Activated CD4-positive, alpha-beta T cell treated with anti-CD3 and anti-CD28 coated beads, Interleukin-2, amount 10 ng/mL, durations not matched to agents 7 days and 5 days (primary cell): Measurements from ENCODE around the gene COL11A2. TPM values are rescaled to one million over a fixed set of nuclear protein-coding genes. Genes with fewer than 3 reads are reported as not detected.

Experiments used
- CTCF ChIA-PET: fragments of 350-600 bp; sonication (Branson Sonifier 250); formaldehyde crosslinking; loops from one replicate; lab custom pipeline; 2021; ENCODE audit warnings: antibody characterized with exemption; lab: Charles Lee
- POLR2A ChIA-PET: fragments of 350-600 bp; sonication (Branson Sonifier 250); formaldehyde crosslinking; loops from one replicate; lab custom pipeline; 2021; ENCODE audit warnings: antibody characterized with exemption; lab: Charles Lee
- DNase-seq: peaks from one replicate; pipeline ENCODE4 v3.0.0-alpha.2; 2020
- H3K27ac Mint-ChIP-seq: one replicate; pipeline ENCODE4 v1.8.0; 2021; ENCODE audit warnings: mild to moderate bottlenecking, moderate library complexity, mixed read lengths
- H3K27me3 Mint-ChIP-seq: one replicate; pipeline ENCODE4 v1.8.0; 2021; ENCODE audit warnings: mixed read lengths
- H3K36me3 Mint-ChIP-seq: one replicate; pipeline ENCODE4 v1.8.0; 2021; ENCODE audit warnings: low read depth, mixed read lengths
- H3K4me1 Mint-ChIP-seq: one replicate; pipeline ENCODE4 v1.8.0; 2021; ENCODE audit warnings: mixed read lengths
- H3K4me3 Mint-ChIP-seq: one replicate; pipeline ENCODE4 v1.8.0; 2021; ENCODE audit warnings: mild to moderate bottlenecking, moderate library complexity, mixed read lengths
- H3K9me3 Mint-ChIP-seq: one replicate; pipeline ENCODE4 v1.8.0; 2021; ENCODE audit warnings: mixed read lengths
- total RNA-seq, 2 experiments: library from RNA; stranded (reverse); gene quantifications; one replicate each; pipeline ENCODE4 v1.2.3, GENCODE V29; 2021

COL11A2 gene
- total RNA-seq, 2 experiments from 2014 or later: 1.3 to 1.4 TPM

DNA sequence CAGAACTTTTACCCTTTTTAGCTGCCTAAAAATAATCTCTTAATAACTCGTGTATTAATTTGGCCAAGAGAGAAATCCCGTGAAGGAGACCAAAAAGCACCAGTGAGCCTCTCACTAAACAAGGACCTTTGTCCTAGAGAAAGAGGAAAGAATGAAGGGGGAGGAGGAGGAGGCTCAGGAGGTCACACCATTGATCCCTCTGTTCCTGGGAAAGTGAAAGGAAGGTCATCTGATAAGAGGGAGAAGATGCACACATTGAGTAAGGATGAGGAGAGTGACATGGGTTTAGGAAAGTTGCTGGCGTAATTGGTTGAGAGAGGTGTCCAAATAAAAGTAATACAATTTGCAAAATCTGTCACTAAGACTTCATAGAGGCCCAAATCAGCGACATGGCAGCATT lies 67.3 kb downstream of the COL11A2 start:
- H3K4me3 Mint-ChIP-seq: no peak overlapping the region
- CTCF ChIA-PET: interaction anchor here (1.0 to 3.0 kb wide), 8 partner anchors 11 to 124 kb away, joined by 3 to 17 read pairs (median 4); no protein-coding TSS in a partner anchor
- POLR2A ChIA-PET: interaction anchor here (0.6 kb wide), 1 partner anchor 1112 kb away, joined by 4 read pairs; the partner anchor contains the start of gene HMGA1
- peaks cover 11% of the 10 kb centered on the region for H3K4me1 Mint-ChIP-seq
- peaks cover 12% of the 10 kb centered on the region for H3K27me3 Mint-ChIP-seq
- H3K27ac Mint-ChIP-seq: no peak overlapping the region
- no peak for DNase-seq
- H3K36me3 Mint-ChIP-seq: peaks cover 2% of the 10 kb centered on the region
- peaks cover 10% of the 10 kb centered on the region for H3K9me3 Mint-ChIP-seq

- no peak for DNase-seq
- Mint-ChIP-seq H3K4me3 (no peak overlapping the region), H3K9me3 (peaks cover 10% of the 10 kb centered on the region), H3K27me3 (peaks cover 15% of the 10 kb centered on the region), H3K27ac (no peak overlapping the region), H3K4me1 (peaks cover 11% of the 10 kb centered on the region), H3K36me3 (peaks cover 2% of the 10 kb centered on the region)
- CTCF ChIA-PET: interaction anchor here (1.0 to 3.0 kb wide), 8 partner anchors 10 to 124 kb away, joined by 3 to 17 read pairs (median 4); no protein-coding TSS in a partner anchor
- POLR2A ChIA-PET: interaction anchor here (0.6 kb wide), 1 partner anchor 1112 kb away, joined by 4 read pairs; the partner anchor contains the start of gene HMGA1
Measured at GRCh38 chr6:33124525-33124901, 67.8 kb downstream of the COL11A2 start.

GRCh38 chr6:33123732-33124524 lies 68.3 kb downstream of the COL11A2 start:
- H3K9me3 Mint-ChIP-seq: peaks cover 10% of the 10 kb centered on the region
- H3K27me3 Mint-ChIP-seq: peaks cover 20% of the 10 kb centered on the region
- peaks cover 10% of the 10 kb centered on the region for H3K4me1 Mint-ChIP-seq
- no peak overlapping the region for H3K27ac Mint-ChIP-seq
- DNase-seq: peak; percentile 50
- ChIA-PET CTCF (interaction anchor here (1.0 to 3.0 kb wide), 8 partner anchors 10 to 125 kb away, joined by 3 to 17 read pairs (median 4); no protein-coding TSS in a partner anchor), POLR2A (no interaction called here)
- H3K4me3 Mint-ChIP-seq: no peak overlapping the region
- H3K36me3 Mint-ChIP-seq: peaks cover 2% of the 10 kb centered on the region

GRCh38 chr6:33123181-33123580 lies 69.1 kb downstream of the COL11A2 start:
- peaks cover 4% of the 10 kb centered on the region for H3K4me1 Mint-ChIP-seq
- CTCF ChIA-PET: interaction anchor here (3.0 kb wide), 1 partner anchor 125 kb away, joined by 17 read pairs; no protein-coding TSS in a partner anchor
- POLR2A ChIA-PET: no interaction called here

GRCh38 chr6:33120001-33120400 lies 72.3 kb downstream of the COL11A2 start:
- CTCF ChIA-PET: interaction anchor here (1.0 to 3.6 kb wide), 4 partner anchors 16 to 128 kb away, joined by 3 to 30 read pairs (median 4); no protein-coding TSS in a partner anchor
- Mint-ChIP-seq H3K27me3 (peaks cover 55% of the 10 kb centered on the region), H3K4me1 (peaks cover 10% of the 10 kb centered on the region), H3K4me3 (no peak overlapping the region), H3K9me3 (peaks cover 10% of the 10 kb centered on the region), H3K36me3 (peaks cover 2% of the 10 kb centered on the region), H3K27ac (no peak overlapping the region)
- POLR2A ChIA-PET: no interaction called here
- no peak for DNase-seq

More at GRCh38 chr6:33123181-33123580, 69.1 kb downstream of the COL11A2 start:
- Mint-ChIP-seq H3K27ac (no peak overlapping the region), H3K27me3 (peaks cover 25% of the 10 kb centered on the region), H3K9me3 (peaks cover 10% of the 10 kb centered on the region), H3K36me3 (peaks cover 2% of the 10 kb centered on the region), H3K4me3 (no peak overlapping the region)
- no peak for DNase-seq

DNA sequence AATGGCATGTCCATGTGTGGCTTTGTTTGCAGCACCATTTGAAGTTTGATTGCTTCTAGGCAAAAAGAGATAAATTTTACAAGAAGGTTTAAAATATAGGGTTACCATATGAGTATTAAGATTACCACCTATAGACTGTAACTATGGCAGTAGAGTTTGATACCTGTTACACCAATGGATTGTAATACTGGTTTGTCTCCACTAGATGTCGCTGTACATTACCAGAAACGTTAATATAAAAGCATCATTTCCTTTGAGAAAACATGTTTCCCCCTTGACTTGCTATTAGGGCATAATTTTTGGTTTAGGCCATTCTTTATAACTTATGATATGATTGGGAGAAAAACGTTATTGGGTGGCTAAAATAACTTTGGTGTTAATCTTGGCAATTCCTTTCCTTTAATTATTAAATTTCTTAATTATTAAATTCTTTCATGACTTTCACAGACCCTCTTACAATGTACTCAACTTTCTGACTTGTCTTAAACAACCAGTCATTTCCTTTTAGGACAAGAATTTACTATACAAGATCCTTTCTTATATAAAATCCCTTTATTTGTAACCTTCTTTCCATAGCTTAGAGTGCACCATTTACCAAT lies 73.6 kb downstream of the COL11A2 start:
- POLR2A ChIA-PET: no interaction called here
- H3K27me3 Mint-ChIP-seq: peaks cover 63% of the 10 kb centered on the region

GRCh38 chr6:33117811-33118277 lies 74.4 kb downstream of the COL11A2 start:
- H3K36me3 Mint-ChIP-seq: no peaks in the 10 kb centered on the region
- H3K4me1 Mint-ChIP-seq: peaks cover 10% of the 10 kb centered on the region
- POLR2A ChIA-PET: no interaction called here
- peaks cover 69% of the 10 kb centered on the region for H3K27me3 Mint-ChIP-seq
- DNase-seq: no peak
- no peak overlapping the region for H3K27ac Mint-ChIP-seq
- H3K9me3 Mint-ChIP-seq: no peaks in the 10 kb centered on the region
- CTCF ChIA-PET: interaction anchor here (0.7 to 1.1 kb wide), 2 partner anchors 86 to 130 kb away, joined by 3 to 4 read pairs; no protein-coding TSS in a partner anchor
- no peak overlapping the region for H3K4me3 Mint-ChIP-seq

More for the DNA sequence above, 73.6 kb downstream of the COL11A2 start:
- H3K9me3 Mint-ChIP-seq: peaks cover 4% of the 10 kb centered on the region
- H3K4me3 Mint-ChIP-seq: no peak overlapping the region
- H3K27ac Mint-ChIP-seq: no peak overlapping the region
- H3K36me3 Mint-ChIP-seq: no peaks in the 10 kb centered on the region
- CTCF ChIA-PET: interaction anchor here (3.6 kb wide), 1 partner anchor 130 kb away, joined by 30 read pairs; no protein-coding TSS in a partner anchor
- H3K4me1 Mint-ChIP-seq: peaks cover 10% of the 10 kb centered on the region
- DNase-seq: peak; percentile 63

DNA sequence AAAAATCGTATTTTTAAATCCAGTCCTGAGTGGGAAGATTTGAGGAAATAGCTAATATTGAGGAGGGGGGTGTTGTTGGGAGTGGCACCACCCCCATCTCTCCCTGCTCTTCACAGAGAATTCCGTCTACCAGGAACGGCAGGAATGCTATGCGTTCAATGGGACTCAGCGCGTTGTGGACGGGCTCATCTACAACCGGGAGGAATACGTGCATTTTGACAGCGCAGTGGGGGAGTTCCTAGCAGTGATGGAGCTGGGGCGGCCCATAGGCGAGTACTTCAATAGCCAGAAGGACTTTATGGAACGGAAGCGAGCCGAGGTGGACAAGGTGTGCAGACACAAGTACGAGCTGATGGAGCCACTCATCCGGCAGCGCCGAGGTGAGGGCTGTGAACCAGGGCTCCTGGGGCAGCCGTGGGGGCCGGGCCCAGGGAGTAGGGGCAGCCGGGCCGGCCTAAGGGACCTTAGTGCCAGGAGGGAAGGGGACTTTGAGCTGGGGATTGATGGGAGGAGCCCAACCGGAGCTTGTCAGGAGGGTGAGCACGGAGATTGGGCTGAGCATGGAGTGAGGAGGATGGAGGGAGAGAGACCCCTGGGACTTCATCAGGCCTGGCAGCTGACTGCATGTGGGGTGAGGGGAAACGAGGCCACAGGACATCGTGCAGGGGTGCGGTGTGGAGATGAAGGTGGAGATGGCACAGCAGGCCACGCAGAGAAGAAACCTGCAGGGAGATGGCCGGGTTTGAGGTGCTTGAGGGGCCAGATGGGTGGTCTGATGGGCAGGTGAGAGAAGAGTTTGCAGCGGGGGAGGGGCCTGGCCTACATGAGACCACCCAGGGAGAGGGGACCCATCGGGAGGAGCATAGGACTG lies 75.2 kb downstream of the COL11A2 start:
- Mint-ChIP-seq H3K27me3 (peaks cover 73% of the 10 kb centered on the region), H3K4me3 (no peak overlapping the region), H3K9me3 (no peaks in the 10 kb centered on the region), H3K27ac (no peak overlapping the region), H3K36me3 (no peaks in the 10 kb centered on the region), H3K4me1 (peaks cover 10% of the 10 kb centered on the region)
- CTCF ChIA-PET: interaction anchor here (0.7 to 1.1 kb wide), 3 partner anchors 9 to 131 kb away, joined by 3 to 4 read pairs (median 3); no protein-coding TSS in a partner anchor
- no peak for DNase-seq
- POLR2A ChIA-PET: no interaction called here

- Mint-ChIP-seq H3K36me3 (no peaks in the 10 kb centered on the region), H3K4me1 (peaks cover 10% of the 10 kb centered on the region), H3K9me3 (no peaks in the 10 kb centered on the region), H3K4me3 (no peak overlapping the region), H3K27ac (no peak overlapping the region), H3K27me3 (peaks cover 72% of the 10 kb centered on the region)
- POLR2A ChIA-PET: interaction anchor here (0.7 kb wide), 1 partner anchor 106 kb away, joined by 3 read pairs; no protein-coding TSS in a partner anchor
- CTCF ChIA-PET: interaction anchor here (1.0 to 1.1 kb wide), 2 partner anchors 10 to 132 kb away, joined by 3 read pairs; no protein-coding TSS in a partner anchor
- DNase-seq: no peak
Measured at GRCh38 chr6:33116417-33116816, 75.8 kb downstream of the COL11A2 start.

DNA sequence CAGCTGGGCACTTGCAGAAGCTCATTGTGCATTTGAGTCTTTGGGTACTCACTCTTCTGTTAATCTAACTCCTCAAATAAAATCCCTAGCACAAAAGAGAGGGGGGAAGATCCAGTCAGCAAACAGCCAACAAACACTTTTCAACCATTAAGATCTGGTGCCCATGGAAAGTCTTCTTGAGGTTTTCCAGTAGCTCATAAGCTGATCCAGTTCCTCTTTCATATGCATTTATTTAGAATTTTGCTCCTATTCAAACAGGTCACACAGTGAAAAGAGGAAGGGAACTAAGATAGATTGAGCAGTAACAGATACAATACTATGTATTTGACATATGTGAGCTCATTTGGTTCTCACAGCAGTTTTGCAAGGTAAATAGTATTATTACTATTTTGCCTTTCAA lies 77.9 kb downstream of the COL11A2 start:
- DNase-seq: no peak

DNA sequence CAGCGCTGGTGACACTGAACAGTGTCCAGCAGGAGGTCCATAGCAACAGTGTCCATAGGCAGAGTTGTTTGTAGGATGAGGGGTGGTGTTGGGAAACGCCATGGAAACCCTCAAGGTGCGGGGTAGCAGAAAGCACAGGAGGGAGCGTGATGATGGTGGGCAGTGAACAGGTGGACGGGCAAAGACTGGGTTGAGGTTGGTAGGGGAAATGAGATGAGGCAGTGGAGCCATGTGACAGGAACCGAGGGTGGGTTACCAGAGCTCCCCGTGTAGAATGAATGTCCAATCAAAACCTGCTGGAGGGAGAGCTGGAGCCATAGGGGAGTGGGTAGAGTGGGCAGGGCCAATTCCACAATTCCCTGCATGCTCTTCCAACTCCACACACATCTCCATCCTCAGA lies 78.5 kb downstream of the COL11A2 start:
- Mint-ChIP-seq H3K27me3 (peaks cover 76% of the 10 kb centered on the region), H3K9me3 (no peaks in the 10 kb centered on the region), H3K27ac (no peak overlapping the region), H3K4me3 (no peak overlapping the region), H3K36me3 (no peaks in the 10 kb centered on the region), H3K4me1 (peaks cover 10% of the 10 kb centered on the region)
- DNase-seq: no peak
- ChIA-PET CTCF (interaction anchor here (0.6 to 0.8 kb wide), 2 partner anchors 11 to 39 kb away, joined by 4 to 5 read pairs; no protein-coding TSS in a partner anchor), POLR2A (no interaction called here)

More for the DNA sequence above, 77.9 kb downstream of the COL11A2 start:
- H3K27me3 Mint-ChIP-seq: peaks cover 77% of the 10 kb centered on the region
- H3K4me1 Mint-ChIP-seq: peaks cover 10% of the 10 kb centered on the region
- no peaks in the 10 kb centered on the region for H3K36me3 Mint-ChIP-seq
- H3K9me3 Mint-ChIP-seq: no peaks in the 10 kb centered on the region
- H3K4me3 Mint-ChIP-seq: no peak overlapping the region
- CTCF ChIA-PET: interaction anchor here (0.6 to 0.8 kb wide), 2 partner anchors 10 to 39 kb away, joined by 4 to 5 read pairs; no protein-coding TSS in a partner anchor
- POLR2A ChIA-PET: no interaction called here
- H3K27ac Mint-ChIP-seq: no peak overlapping the region
